Measurements from ENCODE around the gene DDX51. TPM values are rescaled to one million over a fixed set of nuclear protein-coding genes. Genes with fewer than 3 reads are reported as not detected.

The DDX51 gene
- total RNA-seq, 1 experiment from 2014 or later, result 29.3 TPM

DNA sequence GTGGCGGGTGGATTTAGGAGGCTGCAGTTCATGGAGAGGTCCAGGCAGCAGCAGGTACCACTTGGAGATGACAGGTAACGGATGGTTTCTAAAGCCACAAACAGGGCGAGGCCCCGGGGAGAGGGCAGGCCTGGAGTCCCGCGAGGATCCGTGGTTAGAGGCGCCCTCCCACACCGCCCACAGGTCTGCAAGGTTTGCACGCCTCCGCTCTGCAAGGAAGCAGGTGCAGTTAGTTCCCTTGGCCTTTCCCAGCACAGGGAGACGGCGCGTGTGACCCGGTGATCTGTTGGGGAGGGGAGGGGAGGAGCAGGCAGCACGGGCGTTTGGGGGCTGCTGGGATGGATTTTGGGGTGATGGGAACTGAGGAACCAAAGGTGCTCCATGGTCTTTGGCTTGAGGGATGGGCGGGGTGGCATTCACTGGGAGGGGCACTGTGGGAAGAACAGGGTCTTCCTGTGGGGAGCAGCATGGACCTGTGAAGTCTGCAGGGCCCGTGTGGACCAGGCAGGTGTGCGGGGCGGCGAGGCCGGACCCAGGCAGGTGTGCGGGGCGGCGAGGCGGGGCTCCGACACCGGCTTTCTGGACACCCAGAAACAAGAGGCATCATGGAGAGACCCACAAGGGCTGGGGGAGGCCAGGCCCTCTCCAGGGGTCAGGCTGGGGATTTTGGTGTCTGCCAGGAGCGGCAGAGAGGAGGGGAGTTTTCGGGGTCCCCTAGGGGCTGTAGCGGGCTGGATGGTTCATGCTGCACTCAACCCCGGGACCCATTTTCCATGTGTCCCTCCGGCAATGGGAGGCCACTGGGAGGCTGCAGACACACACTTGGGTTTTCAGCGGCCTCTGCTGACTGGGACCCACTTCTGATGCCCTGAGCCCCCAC, 29.3 kb upstream of the DDX51 start:
- no peaks in the 10 kb centered on the region for H3K36me3 ChIP-seq (ENCODE audit: control insufficient read depth, insufficient read depth, low read length)
- BruUV-seq (replicated peaks), result no TSS peak
- no peaks in the 10 kb centered on the region for H3K27me3 ChIP-seq (ENCODE audit: control insufficient read depth, insufficient read depth, low read length)
- H3K27ac ChIP-seq (ENCODE audit: low read length), result no peak overlapping the region
- no peaks in the 10 kb centered on the region for H3K9me3 ChIP-seq (ENCODE audit: control insufficient read depth, insufficient read depth, low read depth, low read length)
- intact Hi-C loops (cut with micrococcal nuclease; ENCODE audit: unreplicated experiment) (no loop called here), in situ Hi-C loops (cut with HindIII; ENCODE audit: low pct_unique_long_range_greater_than_20kb, low sequenced_read_pairs) (no loop called here)
- TF ChIP-seq POLR2AphosphoS5 (IDR thresholded peaks at IDR 0.05; ENCODE audit: low read depth, low read length) (no peak), SIN3A (IDR thresholded peaks at IDR 0.05; ENCODE audit: borderline replicate concordance, insufficient read depth, low read depth, low read length) (no peak), CTCF (IDR thresholded peaks at IDR 0.05) (no peak), TCF7L2 (IDR thresholded peaks at IDR 0.05; ENCODE audit: low read depth, low read length) (no peak)
- TF ChIP-seq, protein P1, sequence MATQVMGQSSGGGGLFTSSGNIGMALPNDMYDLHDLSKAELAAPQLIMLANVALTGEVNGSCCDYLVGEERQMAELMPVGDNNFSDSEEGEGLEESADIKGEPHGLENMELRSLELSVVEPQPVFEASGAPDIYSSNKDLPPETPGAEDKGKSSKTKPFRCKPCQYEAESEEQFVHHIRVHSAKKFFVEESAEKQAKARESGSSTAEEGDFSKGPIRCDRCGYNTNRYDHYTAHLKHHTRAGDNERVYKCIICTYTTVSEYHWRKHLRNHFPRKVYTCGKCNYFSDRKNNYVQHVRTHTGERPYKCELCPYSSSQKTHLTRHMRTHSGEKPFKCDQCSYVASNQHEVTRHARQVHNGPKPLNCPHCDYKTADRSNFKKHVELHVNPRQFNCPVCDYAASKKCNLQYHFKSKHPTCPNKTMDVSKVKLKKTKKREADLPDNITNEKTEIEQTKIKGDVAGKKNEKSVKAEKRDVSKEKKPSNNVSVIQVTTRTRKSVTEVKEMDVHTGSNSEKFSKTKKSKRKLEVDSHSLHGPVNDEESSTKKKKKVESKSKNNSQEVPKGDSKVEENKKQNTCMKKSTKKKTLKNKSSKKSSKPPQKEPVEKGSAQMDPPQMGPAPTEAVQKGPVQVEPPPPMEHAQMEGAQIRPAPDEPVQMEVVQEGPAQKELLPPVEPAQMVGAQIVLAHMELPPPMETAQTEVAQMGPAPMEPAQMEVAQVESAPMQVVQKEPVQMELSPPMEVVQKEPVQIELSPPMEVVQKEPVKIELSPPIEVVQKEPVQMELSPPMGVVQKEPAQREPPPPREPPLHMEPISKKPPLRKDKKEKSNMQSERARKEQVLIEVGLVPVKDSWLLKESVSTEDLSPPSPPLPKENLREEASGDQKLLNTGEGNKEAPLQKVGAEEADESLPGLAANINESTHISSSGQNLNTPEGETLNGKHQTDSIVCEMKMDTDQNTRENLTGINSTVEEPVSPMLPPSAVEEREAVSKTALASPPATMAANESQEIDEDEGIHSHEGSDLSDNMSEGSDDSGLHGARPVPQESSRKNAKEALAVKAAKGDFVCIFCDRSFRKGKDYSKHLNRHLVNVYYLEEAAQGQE (IDR thresholded peaks at IDR 0.05; ENCODE audit: insufficient read depth in 1 of 2, low read depth in 2 of 2, low read length in 1 of 2), result no peak
- ChIA-PET CTCF (no interaction called here), POLR2A (no interaction called here)
- peaks cover 8% of the 10 kb centered on the region for H3K4me1 ChIP-seq (ENCODE audit: control insufficient read depth, insufficient read depth, low read length)
- no peak for DNase-seq (ENCODE audit: low read depth, low spot score)
- no peak for ATAC-seq
- H3K4me3 ChIP-seq (ENCODE audit: low read depth in 2 of 2, low read length in 2 of 2), result no peak overlapping the region

DNA sequence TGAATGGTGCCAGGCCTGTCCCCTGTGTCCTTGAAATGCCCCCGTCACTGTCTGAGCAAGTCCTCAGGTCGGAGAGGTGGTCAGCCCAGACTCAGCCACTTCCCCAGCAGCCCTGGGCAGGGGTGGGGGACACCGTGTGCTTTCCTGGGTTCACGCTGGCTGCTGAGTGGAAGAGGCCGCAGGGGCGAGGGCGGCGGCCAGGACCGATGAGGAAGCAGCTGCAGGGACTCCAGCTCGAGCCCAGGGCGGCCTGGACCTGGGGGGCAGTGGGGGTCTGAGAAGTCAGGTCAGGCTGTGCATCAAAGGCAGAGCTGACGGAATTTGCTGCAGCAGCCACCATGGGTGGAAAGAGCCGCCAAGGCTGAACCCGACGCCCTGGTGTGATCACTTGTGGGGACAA, 28.5 kb upstream of the DDX51 start:
- Histone ChIP-seq H3K27ac (ENCODE audit: low read length) (no peak overlapping the region), H3K4me1 (ENCODE audit: control insufficient read depth, insufficient read depth, low read length) (peaks cover 7% of the 10 kb centered on the region), H3K4me3 (ENCODE audit: low read depth in 2 of 2, low read length in 2 of 2) (no peak overlapping the region), H3K36me3 (ENCODE audit: control insufficient read depth, insufficient read depth, low read length) (no peaks in the 10 kb centered on the region), H3K27me3 (ENCODE audit: control insufficient read depth, insufficient read depth, low read length) (no peaks in the 10 kb centered on the region), H3K9me3 (ENCODE audit: control insufficient read depth, insufficient read depth, low read depth, low read length) (no peaks in the 10 kb centered on the region)
- intact Hi-C loops (cut with micrococcal nuclease; ENCODE audit: unreplicated experiment) (no loop called here), in situ Hi-C loops (cut with HindIII; ENCODE audit: low pct_unique_long_range_greater_than_20kb, low sequenced_read_pairs) (no loop called here)
- DNase-seq (ENCODE audit: low read depth, low spot score) (no peak), ATAC-seq (no peak)
- no TSS peak for BruUV-seq (replicated peaks)
- CTCF ChIA-PET, result no interaction called here
- TF ChIP-seq SIN3A (IDR thresholded peaks at IDR 0.05; ENCODE audit: borderline replicate concordance, insufficient read depth, low read depth, low read length), result no peak
- no peak for TF ChIP-seq POLR2AphosphoS5 (IDR thresholded peaks at IDR 0.05; ENCODE audit: low read depth, low read length)
- no peak for TF ChIP-seq CTCF (IDR thresholded peaks at IDR 0.05)
- TF ChIP-seq, protein P1 (IDR thresholded peaks at IDR 0.05; ENCODE audit: insufficient read depth in 1 of 2, low read depth in 2 of 2, low read length in 1 of 2), result no peak
- no peak for TF ChIP-seq TCF7L2 (IDR thresholded peaks at IDR 0.05; ENCODE audit: low read depth, low read length)
- POLR2A ChIA-PET, result no interaction called here

All from Panc1 (cell line).